Activated T-helper 17 cell treated with anti-CD3 and anti-CD28 coated beads, Interleukin-2, amount 50 U/mL, for 72 hours (primary cell): ENCODE measurements around the gene TP53INP2. TPM values are rescaled to one million over a fixed set of nuclear protein-coding genes. Genes with fewer than 3 reads are reported as not detected.

Experiments
- ATAC-seq: fragments of 150-1000 bp; cut with Tn5 transposase; replicated peaks from 2 replicates; pipeline ENCODE4 v1.10.0; 2021; ENCODE audit warnings: mild to moderate bottlenecking, moderate library complexity
- H3K27ac Mint-ChIP-seq: one replicate; pipeline ENCODE4 v1.8.0; 2022; ENCODE audit warnings: mixed read lengths
- H3K27me3 Mint-ChIP-seq: one replicate; pipeline ENCODE4 v1.8.0; 2022; ENCODE audit warnings: mixed read lengths
- H3K36me3 Mint-ChIP-seq: one replicate; pipeline ENCODE4 v1.8.0; 2022; ENCODE audit warnings: low read depth, mild to moderate bottlenecking, mixed read lengths
- H3K4me1 Mint-ChIP-seq: one replicate; pipeline ENCODE4 v1.8.0; 2022; ENCODE audit warnings: mixed read lengths
- H3K4me3 Mint-ChIP-seq: one replicate; pipeline ENCODE4 v1.8.0; 2022; ENCODE audit warnings: mild to moderate bottlenecking, mixed read lengths
- H3K9me3 Mint-ChIP-seq: one replicate; pipeline ENCODE4 v1.8.0; 2022; ENCODE audit warnings: mixed read lengths
- total RNA-seq, 2 donors: library from RNA; stranded (reverse); gene quantifications; one replicate each; pipeline ENCODE4 v1.2.3, GENCODE V29; 2022

Gene TP53INP2
- total RNA-seq, 2 donors from 2014 or later = 4.1 to 9.2 TPM

DNA sequence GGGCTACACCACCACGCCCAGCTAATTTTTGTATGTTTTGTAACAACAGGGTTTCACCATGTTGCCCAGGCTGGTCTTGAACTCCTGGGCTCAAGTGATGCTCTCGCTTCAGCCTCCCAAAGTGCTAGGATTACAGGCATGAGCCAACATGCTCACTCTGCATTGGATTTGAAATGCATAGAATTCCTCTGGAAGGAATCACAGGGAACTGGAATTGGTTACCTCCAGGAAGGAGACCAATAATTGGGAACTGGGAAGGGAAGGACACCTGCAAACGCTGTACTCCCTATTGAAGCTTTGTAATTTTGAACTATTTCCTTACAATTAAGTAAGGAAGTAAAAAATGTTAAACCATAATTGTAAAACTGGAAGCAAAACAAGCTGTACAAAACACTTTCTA is 12.3 kb upstream of the TP53INP2 start:
- Mint-ChIP-seq H3K27ac (no peak overlapping the region), H3K4me1 (no peaks in the 10 kb centered on the region), H3K36me3 (no peaks in the 10 kb centered on the region), H3K27me3 (peaks cover 3% of the 10 kb centered on the region), H3K4me3 (no peak overlapping the region), H3K9me3 (no peaks in the 10 kb centered on the region)
- ATAC-seq = no peak

DNA sequence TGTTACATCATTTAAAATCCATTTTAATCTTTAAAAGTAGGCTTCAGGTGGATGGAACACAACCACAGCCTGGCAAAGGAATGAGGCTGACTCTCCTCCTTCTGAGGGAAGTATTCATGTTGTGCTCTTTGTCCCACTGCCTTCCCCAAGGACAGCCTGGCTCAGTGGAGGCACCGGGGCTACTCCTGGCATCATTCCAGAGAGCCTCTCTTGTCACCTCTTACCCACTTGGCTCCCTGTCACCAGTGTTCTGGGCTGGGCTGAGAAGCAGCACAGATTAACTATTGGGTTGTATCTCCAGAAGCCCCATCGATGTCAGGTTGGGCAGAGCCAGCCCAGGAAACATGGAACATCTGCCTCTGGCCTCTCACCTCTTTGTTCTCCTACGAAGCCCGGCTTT is 10.7 kb upstream of the TP53INP2 start:
- Mint-ChIP-seq H3K27ac (no peak overlapping the region), H3K4me1 (no peaks in the 10 kb centered on the region), H3K36me3 (no peaks in the 10 kb centered on the region), H3K9me3 (no peaks in the 10 kb centered on the region), H3K4me3 (no peak overlapping the region), H3K27me3 (peaks cover 3% of the 10 kb centered on the region)
- ATAC-seq = no peak

DNA sequence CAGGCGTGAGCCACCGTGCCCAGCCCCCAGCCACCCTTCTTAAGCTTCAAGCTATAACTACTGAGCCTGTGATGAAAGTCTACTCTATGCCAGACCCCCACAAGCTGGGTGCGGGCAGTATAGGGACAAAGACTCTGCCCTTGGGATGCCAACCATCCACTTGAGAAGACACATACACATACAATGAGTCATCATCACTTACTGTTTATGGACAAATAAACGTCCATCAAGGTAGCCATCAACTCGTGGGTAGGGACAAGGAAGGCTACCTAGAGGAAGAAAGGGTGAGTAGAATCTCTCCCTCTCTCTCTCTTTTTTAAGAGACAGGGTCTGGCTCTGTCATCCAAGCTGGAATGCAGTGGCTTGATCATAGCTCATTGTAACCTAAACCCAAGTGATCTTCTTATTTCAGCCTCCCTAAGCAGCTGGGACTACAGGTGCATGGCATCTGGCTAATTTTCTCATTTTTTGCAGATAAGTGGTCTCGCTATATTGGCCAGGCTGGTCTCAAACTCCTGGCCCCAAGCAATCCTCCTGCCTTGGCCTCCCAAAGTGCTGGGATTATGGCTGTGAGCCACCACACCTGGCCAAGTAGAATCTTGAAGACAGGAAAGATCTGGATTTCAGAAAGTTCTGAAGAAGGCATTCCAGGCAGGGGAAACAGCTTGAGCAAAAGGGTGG is 2.6 kb upstream of the TP53INP2 start:
- H3K9me3 Mint-ChIP-seq = no peaks in the 10 kb centered on the region
- ATAC-seq = no peak

DNA sequence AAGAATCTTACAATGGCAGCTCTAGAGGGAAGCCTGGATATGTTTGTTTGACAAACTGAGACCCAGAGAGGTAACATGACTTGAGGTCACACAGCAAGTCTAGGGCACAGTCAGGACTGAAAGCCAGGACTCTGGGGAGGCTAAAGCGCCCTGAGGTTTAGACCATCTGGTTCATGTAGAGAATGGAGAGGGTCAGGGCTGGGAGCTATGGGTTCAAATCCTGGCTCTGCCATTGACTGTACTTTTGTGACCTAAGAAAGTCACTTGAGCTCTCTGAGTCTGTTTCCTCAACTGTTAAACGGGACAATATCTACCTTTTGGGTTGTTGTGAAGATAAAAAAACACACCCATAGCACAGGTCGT is 1.1 kb upstream of the TP53INP2 start:
- Mint-ChIP-seq H3K27ac (peak overlapping the region; percentile 96), H3K9me3 (no peaks in the 10 kb centered on the region), H3K4me3 (peak overlapping the region; percentile 89), H3K27me3 (peaks cover 3% of the 10 kb centered on the region), H3K4me1 (peaks cover 5% of the 10 kb centered on the region), H3K36me3 (no peaks in the 10 kb centered on the region)
- no peak for ATAC-seq

More for the DNA sequence above, 2.6 kb upstream of the TP53INP2 start:
- Mint-ChIP-seq H3K27ac (no peak overlapping the region), H3K27me3 (peaks cover 3% of the 10 kb centered on the region), H3K4me1 (peaks cover 5% of the 10 kb centered on the region), H3K4me3 (no peak overlapping the region), H3K36me3 (no peaks in the 10 kb centered on the region)

DNA sequence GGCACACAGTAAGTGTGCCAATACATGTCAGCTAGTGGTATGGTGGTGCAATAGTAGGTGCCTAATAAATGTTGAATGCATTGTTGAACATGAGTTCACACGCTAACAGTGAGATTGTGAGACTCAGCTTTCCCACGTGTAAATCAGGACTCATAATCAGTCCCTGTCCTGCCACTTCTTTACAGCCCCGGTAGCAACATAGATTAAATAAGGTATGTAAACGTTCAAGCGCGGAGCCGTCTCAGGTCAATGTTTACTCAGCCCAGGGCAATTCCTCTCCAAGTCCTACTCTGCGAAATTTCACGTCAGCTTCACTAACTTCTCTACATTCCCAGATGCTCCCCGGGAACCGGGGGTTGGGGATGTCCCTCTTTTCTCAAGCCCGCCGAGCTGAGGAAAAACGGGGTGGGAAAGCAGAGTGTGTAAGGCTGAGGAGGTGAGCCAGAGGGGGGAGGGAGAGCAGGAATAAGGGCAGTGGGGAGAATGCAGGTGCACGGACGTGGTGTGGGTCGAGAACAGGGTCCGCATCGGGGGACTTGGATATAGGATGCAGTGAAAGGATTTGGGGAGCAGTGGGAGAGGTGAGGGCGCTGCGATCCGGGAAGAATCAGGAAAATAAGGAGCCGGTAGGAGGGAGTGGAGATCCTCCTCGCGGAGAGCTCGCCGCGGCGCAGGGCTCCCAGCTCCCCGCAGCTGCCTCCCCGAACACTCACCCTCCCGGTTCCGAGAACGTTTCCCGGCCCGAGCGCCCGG is 544 bp upstream of the TP53INP2 start:
- Mint-ChIP-seq H3K9me3 (no peaks in the 10 kb centered on the region), H3K4me1 (peaks cover 9% of the 10 kb centered on the region), H3K27ac (peak overlapping the region; percentile 96), H3K27me3 (peaks cover 3% of the 10 kb centered on the region), H3K36me3 (no peaks in the 10 kb centered on the region), H3K4me3 (peak overlapping the region; percentile 89)
- peak; percentile 17 for ATAC-seq

DNA sequence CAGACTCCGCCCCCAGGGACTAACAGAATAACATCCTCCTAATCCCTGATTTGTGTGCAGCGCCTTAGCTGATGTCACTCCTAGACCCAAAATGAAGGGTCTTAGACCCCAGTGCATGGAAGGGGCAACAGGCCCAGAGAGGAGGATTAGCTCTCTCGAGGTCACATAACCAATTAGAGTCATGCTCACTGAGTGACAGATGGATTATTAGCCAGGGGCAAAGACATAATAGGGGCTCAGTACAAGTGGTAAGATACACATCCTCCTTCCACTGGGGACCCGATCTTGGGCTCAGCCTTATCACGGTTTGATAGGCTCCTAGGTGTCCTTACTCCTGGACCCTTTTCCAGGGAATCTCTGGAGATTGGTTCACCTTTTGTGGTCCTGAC is 858 bp downstream of the TP53INP2 start:
- H3K36me3 Mint-ChIP-seq = no peaks in the 10 kb centered on the region
- peak overlapping the region; percentile 89 for H3K4me3 Mint-ChIP-seq
- peaks cover 10% of the 10 kb centered on the region for H3K4me1 Mint-ChIP-seq
- H3K27ac Mint-ChIP-seq = peak overlapping the region; percentile 87
- no peaks in the 10 kb centered on the region for H3K9me3 Mint-ChIP-seq
- no peak for ATAC-seq
- H3K27me3 Mint-ChIP-seq = peaks cover 3% of the 10 kb centered on the region

DNA sequence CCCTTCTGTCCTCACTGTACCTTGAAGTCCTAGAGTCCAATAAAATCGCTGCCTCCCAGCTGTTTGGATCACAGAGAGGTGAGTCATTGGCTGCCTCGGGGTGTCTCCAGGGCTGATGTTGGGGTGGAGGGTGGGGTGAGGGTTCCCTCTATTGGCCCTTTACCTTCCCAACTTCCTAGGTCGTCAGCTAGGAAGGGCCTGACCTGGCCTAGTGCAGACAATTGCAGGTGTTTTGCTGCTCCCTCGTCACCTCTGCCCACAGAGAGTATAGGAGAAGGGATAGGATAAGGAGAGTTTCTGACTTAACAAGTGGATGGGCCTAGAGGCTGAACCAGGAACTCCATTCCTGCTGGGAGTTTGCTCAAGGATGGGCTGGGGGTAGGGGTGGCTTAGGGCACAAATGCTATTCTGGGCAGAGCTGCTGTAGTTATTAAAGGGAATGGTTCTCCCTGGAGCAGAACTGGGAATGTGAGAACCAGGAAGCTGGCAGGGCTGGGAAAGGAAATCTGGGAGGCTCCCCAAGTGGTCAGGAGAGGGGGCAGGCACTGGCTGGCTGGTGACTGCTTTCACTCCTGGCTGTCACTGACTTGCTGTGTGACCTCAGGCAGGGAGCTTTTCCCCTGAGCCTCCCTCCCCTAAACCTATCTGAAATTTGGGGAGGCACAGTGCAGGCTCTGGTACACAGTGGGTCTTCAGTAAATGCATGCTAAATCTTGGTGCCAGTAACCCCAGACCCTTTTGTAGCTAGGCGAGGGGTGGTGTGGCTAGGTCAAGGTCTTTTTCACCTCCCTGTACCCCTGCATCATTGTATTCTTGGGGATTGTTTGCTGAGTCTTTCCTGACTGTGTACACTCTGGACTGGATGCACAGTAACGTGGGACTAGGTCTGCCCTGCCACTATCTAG is 1.5 kb downstream of the TP53INP2 start:
- H3K4me3 Mint-ChIP-seq = peak overlapping the region; percentile 89
- no peak for ATAC-seq
- peaks cover 4% of the 10 kb centered on the region for H3K36me3 Mint-ChIP-seq
- H3K27me3 Mint-ChIP-seq = peaks cover 3% of the 10 kb centered on the region
- H3K27ac Mint-ChIP-seq = peak overlapping the region; percentile 87
- no peaks in the 10 kb centered on the region for H3K9me3 Mint-ChIP-seq
- H3K4me1 Mint-ChIP-seq = peaks cover 16% of the 10 kb centered on the region

DNA sequence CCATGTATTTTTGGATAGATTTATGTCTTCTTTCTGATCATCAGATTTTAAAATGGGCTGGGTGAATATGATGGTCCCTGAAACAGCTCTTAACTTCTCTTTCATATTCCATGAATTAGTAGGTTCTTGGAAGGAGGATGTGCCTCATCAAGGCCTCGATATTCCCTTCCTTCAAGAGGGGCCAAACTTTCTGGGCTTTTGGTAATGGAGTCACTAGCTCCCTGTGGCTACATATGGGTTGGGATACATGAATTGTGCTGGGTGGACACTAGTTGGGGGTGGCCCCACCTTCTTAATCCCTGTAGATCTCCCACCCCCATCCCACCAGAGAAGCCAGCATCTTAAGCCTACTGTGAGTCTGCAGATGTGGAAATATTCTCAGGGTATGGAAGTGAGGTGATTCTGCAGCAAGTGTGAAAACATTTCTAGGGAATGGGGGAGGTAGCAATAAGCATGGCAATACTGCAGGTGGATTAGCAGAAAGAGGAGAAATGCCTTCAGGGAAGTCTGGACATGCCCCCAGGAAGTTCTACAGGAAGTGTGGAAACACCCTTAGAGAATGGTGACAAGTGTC is 2.2 kb downstream of the TP53INP2 start:
- Mint-ChIP-seq H3K9me3 (no peaks in the 10 kb centered on the region), H3K4me3 (peak overlapping the region; percentile 89), H3K27ac (peak overlapping the region; percentile 44), H3K36me3 (peaks cover 4% of the 10 kb centered on the region), H3K4me1 (peaks cover 18% of the 10 kb centered on the region), H3K27me3 (peaks cover 3% of the 10 kb centered on the region)
- no peak for ATAC-seq

DNA sequence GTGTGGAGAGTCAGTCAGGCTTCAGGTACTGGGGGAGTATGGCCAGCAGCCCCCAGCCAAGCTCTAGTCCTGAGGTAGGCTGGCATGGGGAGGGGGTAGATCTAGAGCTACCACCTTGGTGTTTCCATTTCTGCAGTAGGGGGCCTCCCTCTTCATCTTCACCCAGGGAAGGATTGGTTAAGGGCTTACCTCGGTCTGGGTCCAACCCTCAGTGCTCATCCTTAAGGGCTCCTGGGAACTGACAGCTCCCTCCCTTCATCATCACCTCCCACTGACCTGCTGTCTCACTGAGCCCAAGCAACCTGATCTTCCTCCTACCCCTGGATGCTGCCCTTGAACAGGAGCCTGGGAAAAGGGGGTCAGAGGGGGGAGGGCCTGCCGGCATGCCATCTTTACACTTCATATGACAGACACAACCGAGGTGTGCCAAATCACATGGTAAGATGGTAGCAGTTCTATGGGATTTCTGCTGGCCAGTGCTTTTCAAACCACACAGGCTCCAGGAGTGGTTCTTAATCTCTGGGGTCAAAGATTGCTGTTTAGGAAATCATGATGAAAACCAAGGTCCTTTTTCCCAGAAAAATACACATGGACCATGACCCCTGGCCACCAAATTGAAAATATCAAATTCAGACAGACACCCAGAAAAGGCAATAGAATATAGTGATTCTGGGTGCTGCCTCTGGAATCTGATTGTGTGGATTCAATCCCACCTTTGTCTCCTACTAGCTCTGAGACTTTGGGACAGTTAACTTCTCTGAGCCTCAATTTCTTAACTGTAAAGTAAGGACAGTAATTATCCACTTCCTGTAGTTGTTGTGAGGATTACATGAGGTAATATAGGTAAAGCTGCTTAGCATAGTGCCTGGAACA is 3.0 kb downstream of the TP53INP2 start:
- Mint-ChIP-seq H3K4me3 (no peak overlapping the region), H3K4me1 (peaks cover 18% of the 10 kb centered on the region), H3K27me3 (no peaks in the 10 kb centered on the region), H3K36me3 (peaks cover 12% of the 10 kb centered on the region), H3K9me3 (no peaks in the 10 kb centered on the region), H3K27ac (peak overlapping the region; percentile 44)
- ATAC-seq = no peak

DNA sequence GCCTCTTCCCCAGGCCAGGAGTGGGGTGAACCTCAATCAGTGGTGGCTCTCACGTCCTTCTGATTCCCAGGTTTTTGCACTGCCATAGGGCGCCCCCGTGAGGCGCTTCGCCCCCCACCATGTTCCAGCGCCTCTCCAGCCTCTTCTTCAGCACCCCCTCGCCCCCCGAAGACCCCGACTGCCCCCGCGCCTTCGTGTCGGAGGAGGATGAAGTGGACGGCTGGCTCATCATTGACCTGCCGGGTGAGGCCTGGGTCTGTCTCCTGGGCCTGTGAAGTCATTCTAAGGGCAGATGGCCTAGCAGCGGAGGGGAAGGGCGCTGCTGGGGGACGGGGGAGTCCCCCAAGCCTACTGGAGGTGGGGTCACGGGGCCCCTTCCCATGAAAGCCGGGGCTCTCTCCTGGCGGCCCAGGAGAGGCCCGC is 4.5 kb downstream of the TP53INP2 start:
- Mint-ChIP-seq H3K4me1 (peaks cover 21% of the 10 kb centered on the region), H3K27ac (peak overlapping the region; percentile 86), H3K36me3 (peaks cover 23% of the 10 kb centered on the region), H3K4me3 (peak overlapping the region; percentile 84), H3K9me3 (no peaks in the 10 kb centered on the region), H3K27me3 (no peaks in the 10 kb centered on the region)
- ATAC-seq = peak; percentile 26

DNA sequence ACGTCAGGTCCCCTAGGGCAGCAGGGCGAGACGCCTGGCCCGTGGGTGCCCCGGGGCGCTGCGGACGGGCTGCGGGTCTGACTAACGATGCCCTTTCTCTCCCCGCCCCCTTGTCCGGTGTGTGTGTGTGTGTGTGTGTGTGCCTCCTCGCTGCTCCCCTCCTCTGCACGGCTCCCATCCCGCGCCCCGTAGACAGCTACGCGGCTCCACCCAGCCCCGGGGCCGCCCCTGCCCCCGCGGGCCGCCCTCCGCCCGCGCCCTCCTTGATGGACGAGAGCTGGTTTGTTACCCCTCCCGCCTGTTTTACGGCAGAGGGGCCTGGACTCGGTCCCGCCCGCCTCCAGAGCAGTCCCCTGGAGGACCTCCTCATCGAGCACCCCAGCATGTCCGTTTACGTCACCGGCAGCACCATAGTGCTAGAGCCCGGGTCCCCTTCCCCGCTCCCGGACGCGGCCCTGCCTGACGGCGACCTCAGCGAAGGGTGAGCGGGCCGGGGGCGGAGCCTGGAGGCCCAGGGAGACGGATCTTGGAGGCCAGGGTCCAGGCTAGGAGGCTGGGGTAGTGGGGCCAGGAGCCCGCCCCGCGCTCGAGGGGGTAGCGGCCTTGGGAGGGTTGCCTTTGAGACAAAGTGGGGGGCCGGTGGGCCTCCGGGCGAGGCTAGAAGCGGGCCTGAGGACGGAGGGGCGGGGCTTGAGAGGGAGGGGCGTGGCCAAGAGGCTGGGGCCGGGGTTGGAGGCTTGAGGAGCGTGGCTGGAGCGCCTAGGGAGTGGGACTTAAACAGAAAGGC is 5.1 kb downstream of the TP53INP2 start:
- no peaks in the 10 kb centered on the region for H3K9me3 Mint-ChIP-seq
- peaks cover 21% of the 10 kb centered on the region for H3K4me1 Mint-ChIP-seq
- peak overlapping the region; percentile 86 for H3K27ac Mint-ChIP-seq
- peak; percentile 81 for ATAC-seq
- peak overlapping the region; percentile 84 for H3K4me3 Mint-ChIP-seq
- H3K36me3 Mint-ChIP-seq = peaks cover 27% of the 10 kb centered on the region
- no peaks in the 10 kb centered on the region for H3K27me3 Mint-ChIP-seq

DNA sequence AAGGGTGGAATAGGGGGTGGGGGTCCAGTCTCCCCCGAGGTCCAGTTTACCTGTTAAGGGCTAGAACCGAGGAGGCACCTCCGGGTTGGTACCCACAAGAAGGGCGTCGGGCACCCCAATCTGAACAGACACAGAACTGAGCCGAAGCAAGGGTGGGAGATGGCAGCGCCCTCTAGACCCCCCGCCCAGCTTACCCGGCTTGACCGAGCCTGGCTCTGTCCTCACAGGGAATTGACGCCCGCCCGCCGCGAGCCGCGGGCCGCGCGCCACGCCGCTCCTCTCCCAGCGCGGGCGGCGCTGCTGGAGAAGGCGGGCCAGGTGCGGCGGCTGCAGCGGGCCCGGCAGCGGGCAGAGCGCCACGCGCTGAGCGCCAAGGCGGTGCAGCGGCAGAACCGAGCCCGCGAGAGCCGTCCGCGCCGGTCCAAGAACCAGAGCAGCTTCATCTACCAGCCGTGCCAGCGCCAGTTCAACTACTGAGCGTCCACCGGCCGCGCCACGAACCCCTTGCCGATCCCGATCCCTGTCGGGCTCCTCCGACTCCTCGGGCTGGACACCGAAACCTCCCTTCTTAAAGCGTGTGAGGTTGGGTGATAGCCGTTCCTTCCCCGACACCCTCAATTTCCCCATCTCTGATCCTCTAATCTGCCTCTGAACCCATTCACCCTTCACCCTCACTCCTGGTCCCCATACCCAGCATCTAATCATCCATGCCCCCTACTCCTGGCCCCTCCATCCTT is 5.9 kb downstream of the TP53INP2 start:
- peak; percentile 17 for ATAC-seq
- Mint-ChIP-seq H3K4me3 (peak overlapping the region; percentile 84), H3K9me3 (no peaks in the 10 kb centered on the region), H3K36me3 (peaks cover 34% of the 10 kb centered on the region), H3K27ac (peak overlapping the region; percentile 86), H3K4me1 (peaks cover 21% of the 10 kb centered on the region), H3K27me3 (no peaks in the 10 kb centered on the region)
